ENCODE measurements around the gene MGAT3. TPM values are rescaled to one million over a fixed set of nuclear protein-coding genes. Genes with fewer than 3 reads are reported as not detected.
"Not testable (repeated sequence)": the region's sequence is repeated elsewhere in the genome, so short reads cannot be mapped to it uniquely, and the experiment has no call there.

The MGAT3 gene
- total RNA-seq, 5 donors from 2014 or later (not counting 1 experiment from before 2014, with no cell fraction given) = 0.23 to 2.7 (median 1.1) TPM

DNA sequence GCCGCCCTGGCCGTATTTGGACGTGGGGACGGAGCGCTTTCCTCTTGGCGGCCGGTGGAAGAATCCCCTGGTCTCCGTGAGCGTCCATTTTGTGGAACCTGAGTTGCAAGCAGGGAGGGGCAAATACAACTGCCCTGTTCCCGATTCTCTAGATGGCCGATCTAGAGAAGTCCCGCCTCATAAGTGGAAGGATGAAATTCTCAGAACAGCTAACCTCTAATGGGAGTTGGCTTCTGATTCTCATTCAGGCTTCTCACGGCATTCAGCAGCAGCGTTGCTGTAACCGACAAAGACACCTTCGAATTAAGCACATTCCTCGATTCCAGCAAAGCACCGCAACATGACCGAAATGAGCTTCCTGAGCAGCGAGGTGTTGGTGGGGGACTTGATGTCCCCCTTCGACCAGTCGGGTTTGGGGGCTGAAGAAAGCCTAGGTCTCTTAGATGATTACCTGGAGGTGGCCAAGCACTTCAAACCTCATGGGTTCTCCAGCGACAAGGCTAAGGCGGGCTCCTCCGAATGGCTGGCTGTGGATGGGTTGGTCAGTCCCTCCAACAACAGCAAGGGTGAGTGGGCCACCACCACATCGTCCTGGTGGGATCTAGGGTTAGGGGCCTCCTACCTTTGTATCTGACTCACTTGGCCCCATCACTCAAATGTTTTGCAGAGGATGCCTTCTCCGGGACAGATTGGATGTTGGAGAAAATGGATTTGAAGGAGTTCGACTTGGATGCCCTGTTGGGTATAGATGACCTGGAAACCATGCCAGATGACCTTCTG lies 64.5 kb downstream of the MGAT3 start:
- not testable (repeated sequence) for H3K9me3 Mint-ChIP-seq; H3K27me3 ChIP-seq (replicated peaks in 1 of 2; ENCODE audit: control insufficient read depth in 2 of 2, extremely low read depth in 1 of 2, insufficient read depth in 2 of 2, low read length in 1 of 2); H3K9me3 ChIP-seq; ATAC-seq (replicated peaks in 1 of 4); H3K27me3 Mint-ChIP-seq
- H3K27ac Mint-ChIP-seq = peak overlapping the region; percentile 96 to 98
- ChIA-PET CTCF (interaction anchor here in 1 of 2 donors (2.2 kb wide), 1 partner anchor 8 kb away, joined by 17 read pairs; no protein-coding TSS in a partner anchor), POLR2A (interaction anchor here (0.6 kb wide), 2 partner anchors 11 to 75 kb away, joined by 3 to 4 read pairs; no protein-coding TSS in a partner anchor)
- peak overlapping the region; percentile 83 for H3K27ac ChIP-seq (ENCODE audit: low read length)
- H3K4me3 ChIP-seq (ENCODE audit: control insufficient read depth in 1 of 2, extremely low read depth in 1 of 2, low read length in 1 of 2) = peak overlapping the region; percentile 89 to 99
- H3K36me3 Mint-ChIP-seq = peaks cover 27% of the 10 kb centered on the region
- peak in 1 of 35 experiments; percentile 9 for DNase-seq
- WGBS (ENCODE audit: insufficient coverage) = 0% methylated on average over 6 of the region's 28 CpGs
- peak overlapping the region; percentile 85 to 95 (median 94) for H3K4me3 Mint-ChIP-seq
- peaks cover 24 to 63% of the 10 kb centered on the region in 2 experiments for H3K4me1 ChIP-seq (ENCODE audit: control insufficient read depth in 1 of 2, extremely low read depth in 1 of 2, insufficient read depth in 2 of 2, low read length in 2 of 2)
- H3K36me3 ChIP-seq (ENCODE audit: control insufficient read depth in 2 of 2, extremely low read depth in 1 of 2, insufficient read depth in 1 of 2, low read length in 1 of 2) = peaks cover 14 to 41% of the 10 kb centered on the region in 2 donors
- peaks cover 50 to 59% (median 59%) of the 10 kb centered on the region in 3 donors for H3K4me1 Mint-ChIP-seq

DNA sequence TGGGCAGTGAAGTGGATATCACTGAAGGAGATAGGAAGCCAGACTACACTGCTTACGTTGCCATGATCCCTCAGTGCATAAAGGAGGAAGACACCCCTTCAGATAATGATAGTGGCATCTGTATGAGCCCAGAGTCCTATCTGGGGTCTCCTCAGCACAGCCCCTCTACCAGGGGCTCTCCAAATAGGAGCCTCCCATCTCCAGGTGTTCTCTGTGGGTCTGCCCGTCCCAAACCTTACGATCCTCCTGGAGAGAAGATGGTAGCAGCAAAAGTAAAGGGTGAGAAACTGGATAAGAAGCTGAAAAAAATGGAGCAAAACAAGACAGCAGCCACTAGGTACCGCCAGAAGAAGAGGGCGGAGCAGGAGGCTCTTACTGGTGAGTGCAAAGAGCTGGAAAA lies 65.3 kb downstream of the MGAT3 start:
- peak overlapping the region in 1 of 2 donors; percentile 99 for H3K4me3 ChIP-seq (ENCODE audit: control insufficient read depth in 1 of 2, extremely low read depth in 1 of 2, low read length in 1 of 2)
- POLR2A ChIA-PET = interaction anchor here (0.7 to 1.3 kb wide), 4 partner anchors 25 to 522 kb away, joined by 3 to 9 read pairs (median 4); partner anchors contain the start of gene TAB1 (in 1 of the 2)

GRCh38 chr22:39522567-39523300 lies 65.9 kb downstream of the MGAT3 start:
- Mint-ChIP-seq H3K27ac (peak overlapping the region; percentile 96 to 98), H3K27me3 (peaks cover 0 to 2% of the 10 kb centered on the region in 2 donors), H3K9me3 (no peaks in the 10 kb centered on the region), H3K4me3 (peak overlapping the region; percentile 85 to 95 (median 94)), H3K36me3 (peaks cover 27% of the 10 kb centered on the region), H3K4me1 (peaks cover 62 to 72% (median 70%) of the 10 kb centered on the region in 3 donors)
- no peaks in the 10 kb centered on the region for H3K9me3 ChIP-seq
- WGBS (ENCODE audit: insufficient coverage) = 24% methylated on average over 8 of the region's 14 CpGs
- H3K27ac ChIP-seq (ENCODE audit: low read length) = peak overlapping the region; percentile 21
- peaks cover 14 to 48% of the 10 kb centered on the region in 2 donors for H3K36me3 ChIP-seq (ENCODE audit: control insufficient read depth in 2 of 2, extremely low read depth in 1 of 2, insufficient read depth in 1 of 2, low read length in 1 of 2)
- peaks cover 35 to 77% of the 10 kb centered on the region in 2 experiments for H3K4me1 ChIP-seq (ENCODE audit: control insufficient read depth in 1 of 2, extremely low read depth in 1 of 2, insufficient read depth in 2 of 2, low read length in 2 of 2)
- no peaks in the 10 kb centered on the region for H3K27me3 ChIP-seq (replicated peaks in 1 of 2; ENCODE audit: control insufficient read depth in 2 of 2, extremely low read depth in 1 of 2, insufficient read depth in 2 of 2, low read length in 1 of 2)
- peak in 1 of 35 experiments; percentile 39 for DNase-seq
- ChIA-PET CTCF (interaction anchor here (0.6 to 1.3 kb wide), 5 partner anchors 20 to 1905 kb away, joined by 3 to 5 read pairs (median 4); partner anchors contain the start of gene MIEF1 (in 1 of the 2)), POLR2A (interaction anchor here (0.6 to 1.3 kb wide), 4 partner anchors 112 to 521 kb away, joined by 3 to 4 read pairs (median 3); no protein-coding TSS in a partner anchor)
- no peak for ATAC-seq (replicated peaks in 1 of 4)
- peak overlapping the region; percentile 18 to 44 for H3K4me3 ChIP-seq (ENCODE audit: control insufficient read depth in 1 of 2, extremely low read depth in 1 of 2, low read length in 1 of 2)

More for the DNA sequence above, 65.3 kb downstream of the MGAT3 start:
- not testable (repeated sequence) for H3K27me3 ChIP-seq (replicated peaks in 1 of 2; ENCODE audit: control insufficient read depth in 2 of 2, extremely low read depth in 1 of 2, insufficient read depth in 2 of 2, low read length in 1 of 2); H3K9me3 ChIP-seq; H3K9me3 Mint-ChIP-seq; H3K27me3 Mint-ChIP-seq; ATAC-seq (replicated peaks in 1 of 4); DNase-seq
- Histone ChIP-seq H3K4me1 (ENCODE audit: control insufficient read depth in 1 of 2, extremely low read depth in 1 of 2, insufficient read depth in 2 of 2, low read length in 2 of 2) (peaks cover 29 to 71% of the 10 kb centered on the region in 2 experiments), H3K27ac (ENCODE audit: low read length) (peak overlapping the region; percentile 83), H3K36me3 (ENCODE audit: control insufficient read depth in 2 of 2, extremely low read depth in 1 of 2, insufficient read depth in 1 of 2, low read length in 1 of 2) (peaks cover 14 to 44% of the 10 kb centered on the region in 2 donors)
- peak overlapping the region; percentile 85 to 95 (median 94) for H3K4me3 Mint-ChIP-seq
- H3K36me3 Mint-ChIP-seq = peaks cover 27% of the 10 kb centered on the region
- H3K27ac Mint-ChIP-seq = peak overlapping the region; percentile 96 to 98
- H3K4me1 Mint-ChIP-seq = peaks cover 56 to 65% (median 64%) of the 10 kb centered on the region in 3 donors
- no CpG with 5 or more reads among the region's 5 CpGs for WGBS (ENCODE audit: insufficient coverage)
- CTCF ChIA-PET = interaction anchor here (0.6 to 1.3 kb wide), 3 partner anchors 19 to 175 kb away, joined by 3 to 5 read pairs (median 3); partner anchors contain the start of gene MIEF1 (in 1 of the 2)

- ChIA-PET CTCF (interaction anchor here (1.3 to 1.5 kb wide), 2 partner anchors 28 kb away, joined by 3 read pairs; no protein-coding TSS in a partner anchor), POLR2A (interaction anchor here (0.7 to 0.8 kb wide), 2 partner anchors 9 to 205 kb away, joined by 3 to 11 read pairs; partner anchors contain the start of genes RPL3 (in 1 of the 2) and RPS19BP1 (in 1 of the 2))
- no peak for ATAC-seq (replicated peaks in 1 of 4)
- Mint-ChIP-seq H3K9me3 (no peaks in the 10 kb centered on the region), H3K36me3 (peaks cover 33% of the 10 kb centered on the region), H3K27me3 (peaks cover 0 to 2% of the 10 kb centered on the region in 2 donors), H3K27ac (peak overlapping the region; percentile 61 to 91), H3K4me3 (peak overlapping the region in 1 of 3 donors; percentile 95), H3K4me1 (peaks cover 76 to 77% (median 76%) of the 10 kb centered on the region in 3 donors)
- Histone ChIP-seq H3K27me3 (replicated peaks in 1 of 2; ENCODE audit: control insufficient read depth in 2 of 2, extremely low read depth in 1 of 2, insufficient read depth in 2 of 2, low read length in 1 of 2) (no peaks in the 10 kb centered on the region), H3K4me1 (ENCODE audit: control insufficient read depth in 1 of 2, extremely low read depth in 1 of 2, insufficient read depth in 2 of 2, low read length in 2 of 2) (peaks cover 38 to 86% of the 10 kb centered on the region in 2 experiments), H3K9me3 (no peaks in the 10 kb centered on the region), H3K27ac (ENCODE audit: low read length) (no peak overlapping the region), H3K36me3 (ENCODE audit: control insufficient read depth in 2 of 2, extremely low read depth in 1 of 2, insufficient read depth in 1 of 2, low read length in 1 of 2) (peaks cover 17 to 61% of the 10 kb centered on the region in 2 donors), H3K4me3 (ENCODE audit: control insufficient read depth in 1 of 2, extremely low read depth in 1 of 2, low read length in 1 of 2) (no peak overlapping the region)
- WGBS (ENCODE audit: insufficient coverage) = 84% methylated on average over 13 of the region's 13 CpGs
- no peak for DNase-seq
Measured at GRCh38 chr22:39524089-39524752, 67.4 kb downstream of the MGAT3 start.

DNA sequence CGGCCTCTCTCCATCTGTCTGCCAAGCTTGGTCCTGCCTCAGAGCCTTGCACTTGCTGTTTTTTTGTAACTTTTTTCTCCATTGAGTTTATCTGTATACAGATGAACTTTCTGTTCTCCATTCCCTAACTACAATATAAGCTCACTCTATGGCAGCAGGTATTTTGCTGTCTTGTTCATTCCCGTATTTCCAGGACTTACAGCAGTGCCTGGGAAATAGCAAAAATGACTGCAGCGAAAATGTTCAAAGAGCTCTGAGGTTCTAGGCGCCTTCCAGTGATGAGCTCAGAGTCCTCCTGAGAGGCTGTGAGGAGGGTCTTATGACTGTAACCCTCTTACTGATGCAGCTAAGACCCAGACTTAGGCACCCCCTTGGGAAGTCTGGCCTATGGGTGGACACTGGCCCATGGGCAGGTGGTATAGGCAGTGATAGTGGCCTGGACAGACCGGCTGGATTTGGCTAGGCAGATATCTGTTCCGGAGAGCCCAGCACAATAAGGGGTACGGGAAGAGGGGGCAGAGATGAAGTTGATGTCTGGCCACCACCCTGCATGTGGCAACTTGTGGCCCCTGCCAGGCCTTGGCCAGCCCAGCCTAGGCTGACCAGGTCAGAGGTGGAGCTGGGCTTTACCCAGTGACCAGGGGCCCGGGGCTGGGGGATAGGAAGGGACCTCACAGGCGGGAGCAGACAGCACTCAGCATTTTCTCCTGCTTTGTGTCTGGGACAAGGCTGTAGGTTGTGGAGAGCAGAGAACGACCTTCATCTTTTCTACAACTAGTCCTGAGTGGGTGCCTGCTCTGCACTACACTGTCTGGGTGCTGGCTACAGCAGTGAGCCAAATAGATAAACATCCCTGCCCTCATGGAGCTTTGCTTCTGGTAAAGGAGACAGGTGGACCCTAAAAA lies 68.2 kb downstream of the MGAT3 start:
- peaks cover 82 to 85% (median 82%) of the 10 kb centered on the region in 3 donors for H3K4me1 Mint-ChIP-seq
- no peaks in the 10 kb centered on the region for H3K27me3 ChIP-seq (replicated peaks in 1 of 2; ENCODE audit: control insufficient read depth in 2 of 2, extremely low read depth in 1 of 2, insufficient read depth in 2 of 2, low read length in 1 of 2)
- POLR2A ChIA-PET = interaction anchor here in 1 of 2 donors (0.7 kb wide), 1 partner anchor 1752 kb away, joined by 3 read pairs; no protein-coding TSS in a partner anchor
- no peak overlapping the region for H3K4me3 ChIP-seq (ENCODE audit: control insufficient read depth in 1 of 2, extremely low read depth in 1 of 2, low read length in 1 of 2)
- peak overlapping the region in 1 of 3 donors; percentile 66 for H3K4me3 Mint-ChIP-seq
- H3K9me3 Mint-ChIP-seq = no peaks in the 10 kb centered on the region
- DNase-seq (no peak), ATAC-seq (replicated peaks in 1 of 4) (no peak)
- WGBS (ENCODE audit: insufficient coverage) = 93% methylated on average over 9 of the region's 10 CpGs
- H3K36me3 Mint-ChIP-seq = peaks cover 39% of the 10 kb centered on the region
- H3K27ac Mint-ChIP-seq = peak overlapping the region; percentile 82 to 91
- CTCF ChIA-PET = interaction anchor here (1.1 to 1.5 kb wide), 3 partner anchors 28 to 31 kb away, joined by 3 read pairs; no protein-coding TSS in a partner anchor
- no peaks in the 10 kb centered on the region for H3K9me3 ChIP-seq
- peaks cover 36 to 88% of the 10 kb centered on the region in 2 experiments for H3K4me1 ChIP-seq (ENCODE audit: control insufficient read depth in 1 of 2, extremely low read depth in 1 of 2, insufficient read depth in 2 of 2, low read length in 2 of 2)
- peak overlapping the region; percentile 13 for H3K27ac ChIP-seq (ENCODE audit: low read length)
- H3K36me3 ChIP-seq (ENCODE audit: control insufficient read depth in 2 of 2, extremely low read depth in 1 of 2, insufficient read depth in 1 of 2, low read length in 1 of 2) = peaks cover 17 to 69% of the 10 kb centered on the region in 2 donors
- peaks cover 0 to 2% of the 10 kb centered on the region in 2 donors for H3K27me3 Mint-ChIP-seq
